Measurements from ENCODE around the gene DMKN.

- no peak for TF ChIP-seq POLR2AphosphoS5 (IDR thresholded peaks at IDR 0.05; ENCODE audit: low read depth, low read length)
- no peak for TF ChIP-seq POLR2A (IDR thresholded peaks at IDR 0.05; ENCODE audit: low read depth, low read length)
- TF ChIP-seq TAF1 (IDR thresholded peaks at IDR 0.05; ENCODE audit: borderline replicate concordance, low read depth, low read length), result no peak
Measured at GRCh38 chr19:35551091-35551810, 37.8 kb upstream of the DMKN start.

Measured in GM12892 (cell line).